GM18511 (cell line): Measurements from ENCODE around the gene KLHL3.

Source experiments
- ATAC-seq: cut with Tn5 transposase; IDR thresholded peaks from one replicate; pipeline ENCODE4 v1.9.1; 2021; ENCODE audit warnings: mild to moderate bottlenecking, moderate library complexity; ENCODE audit not compliant: unreplicated experiment

The KLHL3 gene

GRCh38 chr5:137712139-137712667 is 23.7 kb downstream of the KLHL3 start:
- ATAC-seq = no peak

GRCh38 chr5:137710086-137710485 is 25.8 kb downstream of the KLHL3 start:
- no peak for ATAC-seq

GRCh38 chr5:137708796-137709559 is 26.9 kb downstream of the KLHL3 start:
- no peak for ATAC-seq

GRCh38 chr5:137708062-137708461 is 27.8 kb downstream of the KLHL3 start:
- no peak for ATAC-seq

GRCh38 chr5:137706841-137707240 is 29.0 kb downstream of the KLHL3 start:
- no peak for ATAC-seq

GRCh38 chr5:137705106-137705505 is 30.8 kb downstream of the KLHL3 start:
- ATAC-seq = no peak

GRCh38 chr5:137703565-137703964 is 32.3 kb downstream of the KLHL3 start:
- ATAC-seq = no peak

GRCh38 chr5:137700282-137700680 is 35.6 kb downstream of the KLHL3 start:
- ATAC-seq = no peak

- ATAC-seq = no peak
Measured at GRCh38 chr5:137699336-137700281, 36.3 kb downstream of the KLHL3 start.

GRCh38 chr5:137696481-137696880 is 39.4 kb downstream of the KLHL3 start:
- no peak for ATAC-seq

GRCh38 chr5:137695651-137696428 is 40.0 kb downstream of the KLHL3 start:
- ATAC-seq = no peak

GRCh38 chr5:137693951-137694721 is 41.8 kb downstream of the KLHL3 start:
- no peak for ATAC-seq

- no peak for ATAC-seq
Measured at GRCh38 chr5:137693307-137693950, 42.5 kb downstream of the KLHL3 start.

GRCh38 chr5:137689306-137689705 is 46.6 kb downstream of the KLHL3 start:
- ATAC-seq = no peak

- no peak for ATAC-seq
Measured at GRCh38 chr5:137688210-137688840, 47.6 kb downstream of the KLHL3 start.

- ATAC-seq = no peak
Measured at GRCh38 chr5:137684761-137685160, 51.1 kb downstream of the KLHL3 start.

GRCh38 chr5:137681191-137681590 is 54.7 kb downstream of the KLHL3 start:
- no peak for ATAC-seq

GRCh38 chr5:137679910-137680309 is 56.0 kb downstream of the KLHL3 start:
- ATAC-seq = no peak

- no peak for ATAC-seq
Measured at GRCh38 chr5:137679195-137679594, 56.7 kb downstream of the KLHL3 start.
